ENCODE results near the gene UGT1A8. TPM values are rescaled to one million over a fixed set of nuclear protein-coding genes. Genes with fewer than 3 reads are reported as not detected.
"Not testable (repeated sequence)": the region's sequence is repeated elsewhere in the genome, so short reads cannot be mapped to it uniquely, and the experiment has no call there.

Gene UGT1A8
- total RNA-seq, 5 donors from 2014 or later (not counting 1 experiment from before 2014, with no cell fraction given) = not detected

DNA sequence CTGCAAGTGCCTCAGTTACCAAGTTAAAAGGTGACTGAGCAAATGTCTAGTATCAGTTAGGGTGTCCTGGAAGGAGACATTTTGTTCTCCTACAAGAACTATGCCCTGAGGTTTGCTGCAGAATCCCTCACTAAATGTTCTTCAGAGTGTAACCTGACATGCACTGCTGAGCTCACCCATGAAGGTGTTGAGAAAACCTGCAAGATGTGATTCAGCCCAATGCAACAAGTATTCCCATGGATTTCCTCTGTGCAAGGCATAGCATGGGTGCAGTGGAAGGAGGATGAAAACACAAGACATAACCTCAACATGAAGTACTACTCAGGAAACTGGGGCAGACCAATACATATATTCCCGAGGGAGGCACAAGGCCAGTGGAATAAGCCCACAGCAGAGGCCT lies 15.4 kb upstream of the UGT1A8 start:
- Mint-ChIP-seq H3K9me3 (peaks cover 4 to 7% (median 6%) of the 10 kb centered on the region in 3 donors), H3K4me3 (no peak overlapping the region), H3K4me1 (no peaks in the 10 kb centered on the region), H3K27ac (no peak overlapping the region), H3K36me3 (peaks cover 3% of the 10 kb centered on the region), H3K27me3 (peaks cover 21% of the 10 kb centered on the region in 2 donors)
- Histone ChIP-seq H3K4me1 (ENCODE audit: control insufficient read depth in 1 of 2, extremely low read depth in 1 of 2, insufficient read depth in 2 of 2, low read length in 2 of 2) (no peaks in the 10 kb centered on the region), H3K9me3 (no peaks in the 10 kb centered on the region), H3K27me3 (replicated peaks in 1 of 2; ENCODE audit: control insufficient read depth in 2 of 2, extremely low read depth in 1 of 2, insufficient read depth in 2 of 2, low read length in 1 of 2) (peaks cover 0 to 5% of the 10 kb centered on the region in 2 experiments), H3K27ac (ENCODE audit: low read length) (no peak overlapping the region), H3K4me3 (ENCODE audit: control insufficient read depth in 1 of 2, extremely low read depth in 1 of 2, low read length in 1 of 2) (no peak overlapping the region), H3K36me3 (ENCODE audit: control insufficient read depth in 2 of 2, extremely low read depth in 1 of 2, insufficient read depth in 1 of 2, low read length in 1 of 2) (no peaks in the 10 kb centered on the region)
- POLR2A ChIA-PET = no interaction called here
- CTCF ChIA-PET = no interaction called here
- WGBS (ENCODE audit: insufficient coverage) = no CpG with 5 or more reads among the region's 1 CpG
- ATAC-seq (replicated peaks in 1 of 4) = no peak
- DNase-seq = no peak

DNA sequence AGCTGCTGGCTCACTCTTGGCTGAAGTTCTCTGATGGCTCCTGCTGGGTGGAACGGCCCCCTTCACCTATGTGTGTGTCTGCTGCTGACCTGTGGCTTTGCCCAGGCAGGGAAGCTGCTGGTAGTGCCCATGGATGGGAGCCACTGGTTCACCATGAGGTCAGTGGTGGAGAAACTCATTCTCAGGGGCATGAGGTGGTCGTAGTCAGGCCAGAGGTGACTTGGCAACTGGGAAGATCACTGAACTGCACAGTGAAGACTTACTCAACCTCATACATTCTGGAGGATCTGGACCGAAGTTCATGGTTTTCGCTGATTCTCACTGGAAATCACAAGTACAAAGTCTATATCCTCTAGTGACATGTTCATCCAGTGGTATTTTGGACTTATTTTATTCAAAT lies 13.9 kb upstream of the UGT1A8 start:
- Histone ChIP-seq H3K27ac (ENCODE audit: low read length) (no peak overlapping the region), H3K4me1 (ENCODE audit: control insufficient read depth in 1 of 2, extremely low read depth in 1 of 2, insufficient read depth in 2 of 2, low read length in 2 of 2) (no peaks in the 10 kb centered on the region), H3K9me3 (no peaks in the 10 kb centered on the region), H3K27me3 (replicated peaks in 1 of 2; ENCODE audit: control insufficient read depth in 2 of 2, extremely low read depth in 1 of 2, insufficient read depth in 2 of 2, low read length in 1 of 2) (peaks cover 0 to 5% of the 10 kb centered on the region in 2 experiments), H3K36me3 (ENCODE audit: control insufficient read depth in 2 of 2, extremely low read depth in 1 of 2, insufficient read depth in 1 of 2, low read length in 1 of 2) (no peaks in the 10 kb centered on the region), H3K4me3 (ENCODE audit: control insufficient read depth in 1 of 2, extremely low read depth in 1 of 2, low read length in 1 of 2) (no peak overlapping the region)
- H3K4me3 Mint-ChIP-seq = no peak overlapping the region
- H3K36me3 Mint-ChIP-seq = peaks cover 3% of the 10 kb centered on the region
- POLR2A ChIA-PET = no interaction called here
- no peak overlapping the region for H3K27ac Mint-ChIP-seq
- ATAC-seq (replicated peaks in 1 of 4) (no peak), DNase-seq (no peak)
- WGBS (ENCODE audit: insufficient coverage) = no CpG with 5 or more reads among the region's 4 CpGs
- peaks cover 4 to 7% (median 6%) of the 10 kb centered on the region in 3 donors for H3K9me3 Mint-ChIP-seq
- H3K27me3 Mint-ChIP-seq = peaks cover 21% of the 10 kb centered on the region in 2 donors
- H3K4me1 Mint-ChIP-seq = no peaks in the 10 kb centered on the region
- CTCF ChIA-PET = no interaction called here

DNA sequence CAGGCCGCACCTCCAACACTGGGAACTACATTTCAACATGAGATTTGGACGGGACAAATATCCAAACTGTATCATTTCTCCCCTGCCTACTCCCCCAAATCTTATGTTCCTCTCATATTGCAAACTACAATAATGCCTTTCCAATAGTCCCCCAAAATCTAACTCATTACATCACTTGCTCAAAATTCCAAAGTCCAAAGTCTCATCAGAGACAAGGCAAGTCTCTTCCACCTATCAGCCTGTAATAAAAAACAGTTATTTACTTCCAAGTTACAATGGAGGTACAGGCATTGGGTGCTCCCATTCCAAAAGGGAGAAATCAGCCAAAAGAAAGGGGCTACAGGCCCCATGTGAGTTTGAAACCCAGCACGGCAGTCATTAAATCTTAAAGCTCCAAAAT lies 12.6 kb upstream of the UGT1A8 start:
- Histone ChIP-seq H3K4me3 (ENCODE audit: control insufficient read depth in 1 of 2, extremely low read depth in 1 of 2, low read length in 1 of 2) (no peak overlapping the region), H3K4me1 (ENCODE audit: control insufficient read depth in 1 of 2, extremely low read depth in 1 of 2, insufficient read depth in 2 of 2, low read length in 2 of 2) (no peaks in the 10 kb centered on the region), H3K9me3 (no peaks in the 10 kb centered on the region), H3K27me3 (replicated peaks in 1 of 2; ENCODE audit: control insufficient read depth in 2 of 2, extremely low read depth in 1 of 2, insufficient read depth in 2 of 2, low read length in 1 of 2) (peaks cover 0 to 5% of the 10 kb centered on the region in 2 experiments), H3K36me3 (ENCODE audit: control insufficient read depth in 2 of 2, extremely low read depth in 1 of 2, insufficient read depth in 1 of 2, low read length in 1 of 2) (no peaks in the 10 kb centered on the region), H3K27ac (ENCODE audit: low read length) (no peak overlapping the region)
- ChIA-PET CTCF (no interaction called here), POLR2A (no interaction called here)
- 78% methylated on average over 2 of the region's 3 CpGs for WGBS (ENCODE audit: insufficient coverage)
- peaks cover 4 to 11% (median 6%) of the 10 kb centered on the region in 3 donors for H3K9me3 Mint-ChIP-seq
- H3K27ac Mint-ChIP-seq = no peak overlapping the region
- DNase-seq (no peak), ATAC-seq (replicated peaks in 1 of 4) (no peak)
- H3K27me3 Mint-ChIP-seq = peaks cover 19 to 21% of the 10 kb centered on the region in 2 donors
- H3K4me3 Mint-ChIP-seq = no peak overlapping the region
- H3K36me3 Mint-ChIP-seq = peaks cover 3% of the 10 kb centered on the region
- no peaks in the 10 kb centered on the region for H3K4me1 Mint-ChIP-seq

DNA sequence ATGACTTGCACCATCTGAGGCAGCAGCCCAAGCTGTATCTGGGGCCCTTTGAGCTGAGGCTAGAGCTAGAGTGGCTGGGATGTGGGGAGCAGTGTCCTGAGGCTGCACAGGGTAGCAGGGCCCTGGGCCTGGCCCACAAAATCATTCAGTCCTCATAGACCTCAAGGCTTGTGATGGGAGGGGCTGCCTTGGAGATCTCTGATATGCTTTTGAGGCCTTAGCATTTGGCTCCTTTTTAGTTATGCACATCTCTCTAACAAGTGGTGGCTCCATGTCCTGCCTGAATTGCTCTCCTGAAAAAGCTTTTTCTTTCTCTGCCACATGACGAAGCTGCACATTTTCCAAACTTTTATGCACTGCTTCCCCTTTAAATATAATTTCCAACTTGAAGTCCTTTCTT lies 11.8 kb upstream of the UGT1A8 start:
- Histone ChIP-seq H3K36me3 (ENCODE audit: control insufficient read depth in 2 of 2, extremely low read depth in 1 of 2, insufficient read depth in 1 of 2, low read length in 1 of 2) (no peaks in the 10 kb centered on the region), H3K27me3 (replicated peaks in 1 of 2; ENCODE audit: control insufficient read depth in 2 of 2, extremely low read depth in 1 of 2, insufficient read depth in 2 of 2, low read length in 1 of 2) (peaks cover 0 to 5% of the 10 kb centered on the region in 2 experiments), H3K4me3 (ENCODE audit: control insufficient read depth in 1 of 2, extremely low read depth in 1 of 2, low read length in 1 of 2) (no peak overlapping the region), H3K27ac (ENCODE audit: low read length) (no peak overlapping the region), H3K9me3 (peaks cover 3% of the 10 kb centered on the region), H3K4me1 (ENCODE audit: control insufficient read depth in 1 of 2, extremely low read depth in 1 of 2, insufficient read depth in 2 of 2, low read length in 2 of 2) (no peaks in the 10 kb centered on the region)
- no peak for ATAC-seq (replicated peaks in 1 of 4)
- peaks cover 3% of the 10 kb centered on the region for H3K36me3 Mint-ChIP-seq
- peaks cover 15% of the 10 kb centered on the region in 2 donors for H3K27me3 Mint-ChIP-seq
- CTCF ChIA-PET = no interaction called here
- H3K4me1 Mint-ChIP-seq = no peaks in the 10 kb centered on the region
- POLR2A ChIA-PET = no interaction called here
- peaks cover 4 to 18% (median 9%) of the 10 kb centered on the region in 3 donors for H3K9me3 Mint-ChIP-seq
- no peak overlapping the region for H3K27ac Mint-ChIP-seq
- WGBS (ENCODE audit: insufficient coverage) = no CpG with 5 or more reads among the region's 1 CpG
- DNase-seq = no peak
- H3K4me3 Mint-ChIP-seq = no peak overlapping the region

DNA sequence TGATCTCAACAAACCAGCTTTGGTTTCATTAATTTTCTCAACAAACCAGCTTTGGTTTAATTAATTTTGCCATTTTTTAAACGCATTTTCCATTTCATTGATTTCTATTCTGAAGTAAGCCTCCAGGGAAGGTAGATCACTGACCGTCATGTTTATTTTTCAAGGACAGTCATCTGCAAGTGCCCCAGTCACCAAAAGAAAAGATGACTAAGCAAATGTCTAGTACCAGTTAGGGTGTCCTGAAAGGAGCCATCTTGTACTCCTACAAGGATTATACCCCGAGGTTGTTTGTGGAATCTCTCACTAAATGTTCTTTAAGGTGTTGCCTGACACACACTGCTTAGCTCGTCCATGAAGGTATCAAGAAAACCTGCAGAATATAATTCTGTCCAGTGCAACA lies 6.1 kb upstream of the UGT1A8 start:
- Histone ChIP-seq H3K4me3 (ENCODE audit: control insufficient read depth in 1 of 2, extremely low read depth in 1 of 2, low read length in 1 of 2) (no peak overlapping the region), H3K27me3 (replicated peaks in 1 of 2; ENCODE audit: control insufficient read depth in 2 of 2, extremely low read depth in 1 of 2, insufficient read depth in 2 of 2, low read length in 1 of 2) (no peaks in the 10 kb centered on the region), H3K9me3 (peaks cover 3% of the 10 kb centered on the region), H3K36me3 (ENCODE audit: control insufficient read depth in 2 of 2, extremely low read depth in 1 of 2, insufficient read depth in 1 of 2, low read length in 1 of 2) (no peaks in the 10 kb centered on the region), H3K27ac (ENCODE audit: low read length) (no peak overlapping the region), H3K4me1 (ENCODE audit: control insufficient read depth in 1 of 2, extremely low read depth in 1 of 2, insufficient read depth in 2 of 2, low read length in 2 of 2) (no peaks in the 10 kb centered on the region)
- 43% methylated on average over 1 of the region's 4 CpGs for WGBS (ENCODE audit: insufficient coverage)
- Mint-ChIP-seq H3K9me3 (peaks cover 15 to 34% (median 22%) of the 10 kb centered on the region in 3 donors), H3K27ac (no peak overlapping the region), H3K4me1 (no peaks in the 10 kb centered on the region), H3K27me3 (peaks cover 28 to 30% of the 10 kb centered on the region in 2 donors), H3K36me3 (no peaks in the 10 kb centered on the region), H3K4me3 (no peak overlapping the region)
- CTCF ChIA-PET = no interaction called here
- POLR2A ChIA-PET = no interaction called here
- DNase-seq (no peak), ATAC-seq (replicated peaks in 1 of 4) (no peak)

DNA sequence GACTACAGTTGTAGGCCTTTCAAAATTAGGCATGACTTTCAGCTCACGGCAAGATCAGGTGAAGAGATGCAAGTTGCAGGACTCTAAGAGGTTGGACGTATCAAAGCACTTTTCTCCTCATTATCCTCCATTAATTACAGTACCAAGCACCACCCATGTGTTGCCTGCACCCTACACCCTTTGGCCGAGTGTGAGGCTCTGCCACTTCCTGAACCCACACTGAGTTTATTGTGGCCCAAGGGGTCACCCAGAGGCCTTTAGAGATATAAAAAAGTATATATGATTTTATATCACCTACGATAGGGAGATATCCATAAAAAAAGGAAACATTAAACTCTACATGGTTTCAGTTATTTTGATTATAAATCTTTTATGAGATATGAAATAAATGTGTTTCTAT lies 2.8 kb downstream of the UGT1A8 start:
- no peaks in the 10 kb centered on the region for H3K36me3 ChIP-seq (ENCODE audit: control insufficient read depth in 2 of 2, extremely low read depth in 1 of 2, insufficient read depth in 1 of 2, low read length in 1 of 2)
- H3K27me3 ChIP-seq (replicated peaks in 1 of 2; ENCODE audit: control insufficient read depth in 2 of 2, extremely low read depth in 1 of 2, insufficient read depth in 2 of 2, low read length in 1 of 2) = no peaks in the 10 kb centered on the region
- ATAC-seq (replicated peaks in 1 of 4) (no peak), DNase-seq (no peak)
- Mint-ChIP-seq H3K9me3 (peaks cover 0 to 2% (median 1%) of the 10 kb centered on the region in 3 donors), H3K36me3 (no peaks in the 10 kb centered on the region), H3K4me3 (no peak overlapping the region), H3K27ac (no peak overlapping the region), H3K27me3 (peaks cover 37 to 45% of the 10 kb centered on the region in 2 donors), H3K4me1 (no peaks in the 10 kb centered on the region)
- H3K4me1 ChIP-seq (ENCODE audit: control insufficient read depth in 1 of 2, extremely low read depth in 1 of 2, insufficient read depth in 2 of 2, low read length in 2 of 2) = no peaks in the 10 kb centered on the region
- no peaks in the 10 kb centered on the region for H3K9me3 ChIP-seq
- POLR2A ChIA-PET = no interaction called here
- H3K4me3 ChIP-seq (ENCODE audit: control insufficient read depth in 1 of 2, extremely low read depth in 1 of 2, low read length in 1 of 2) = no peak overlapping the region
- no peak overlapping the region for H3K27ac ChIP-seq (ENCODE audit: low read length)
- CTCF ChIA-PET = no interaction called here
- 100% methylated on average over 1 of the region's 4 CpGs for WGBS (ENCODE audit: insufficient coverage)

DNA sequence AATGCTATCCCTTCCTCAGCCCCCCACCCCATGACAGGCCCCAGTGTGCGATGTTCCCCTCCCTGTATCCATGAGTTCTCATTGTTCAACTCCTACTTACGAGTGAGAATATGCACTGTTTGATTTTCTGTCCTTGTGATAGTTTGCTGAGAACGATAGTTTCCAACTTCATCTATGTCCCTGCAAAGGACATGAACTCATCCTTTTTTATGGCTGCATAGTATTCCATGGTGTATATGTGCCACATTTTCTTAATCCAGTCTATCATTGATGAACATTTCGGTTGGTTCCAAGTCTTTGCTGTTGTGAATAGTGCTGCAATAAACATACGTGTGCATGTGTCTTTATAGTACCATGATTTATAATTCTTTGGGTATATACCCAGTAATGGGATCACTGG lies 4.4 kb downstream of the UGT1A8 start:
- H3K27ac Mint-ChIP-seq; H3K36me3 ChIP-seq (ENCODE audit: control insufficient read depth in 2 of 2, extremely low read depth in 1 of 2, insufficient read depth in 1 of 2, low read length in 1 of 2); H3K4me3 Mint-ChIP-seq; POLR2A ChIA-PET; CTCF ChIA-PET; H3K4me3 ChIP-seq (ENCODE audit: control insufficient read depth in 1 of 2, extremely low read depth in 1 of 2, low read length in 1 of 2); H3K4me1 Mint-ChIP-seq; H3K9me3 ChIP-seq; H3K27ac ChIP-seq (ENCODE audit: low read length); H3K36me3 Mint-ChIP-seq; DNase-seq; H3K27me3 ChIP-seq (replicated peaks in 1 of 2; ENCODE audit: control insufficient read depth in 2 of 2, extremely low read depth in 1 of 2, insufficient read depth in 2 of 2, low read length in 1 of 2); ATAC-seq (replicated peaks in 1 of 4); H3K4me1 ChIP-seq (ENCODE audit: control insufficient read depth in 1 of 2, extremely low read depth in 1 of 2, insufficient read depth in 2 of 2, low read length in 2 of 2); H3K9me3 Mint-ChIP-seq: not testable (repeated sequence)
- WGBS (ENCODE audit: insufficient coverage) = no CpG with 5 or more reads among the region's 5 CpGs
- peaks cover 22 to 46% of the 10 kb centered on the region in 2 donors for H3K27me3 Mint-ChIP-seq

Data from T-cell (primary cell).